Cardiac fibroblast (primary cell): ENCODE measurements around the gene CHI3L2.

Source experiments
- DNase-seq, 2 donors: peaks; one replicate each; pipeline versions ENCODE4 v3.0.0 to v3.0.0-alpha.2; 2010; ENCODE audit warnings: low read depth in 2 of 2
- H3K4me3 ChIP-seq, 2 donors: replicated peaks in 1 of 2; 1 replicate in 1 of 2; 2 replicates in 1 of 2; pipeline ENCODE4 v1.5.1; 2011; ENCODE audit warnings: low read depth in 2 of 2, low read length in 2 of 2, mild to moderate bottlenecking in 2 of 2, moderate library complexity in 1 of 2
- CTCF ChIP-seq: IDR thresholded peaks from one replicate; pipeline ENCODE4 v1.5.1; 2011; ENCODE audit warnings: low read depth, mild to moderate bottlenecking, low read length, inconsistent platforms

Gene CHI3L2

GRCh38 chr1:111208921-111209320 is 18.6 kb upstream of the CHI3L2 start:
- no peak for TF ChIP-seq CTCF
- no peak for DNase-seq

DNA sequence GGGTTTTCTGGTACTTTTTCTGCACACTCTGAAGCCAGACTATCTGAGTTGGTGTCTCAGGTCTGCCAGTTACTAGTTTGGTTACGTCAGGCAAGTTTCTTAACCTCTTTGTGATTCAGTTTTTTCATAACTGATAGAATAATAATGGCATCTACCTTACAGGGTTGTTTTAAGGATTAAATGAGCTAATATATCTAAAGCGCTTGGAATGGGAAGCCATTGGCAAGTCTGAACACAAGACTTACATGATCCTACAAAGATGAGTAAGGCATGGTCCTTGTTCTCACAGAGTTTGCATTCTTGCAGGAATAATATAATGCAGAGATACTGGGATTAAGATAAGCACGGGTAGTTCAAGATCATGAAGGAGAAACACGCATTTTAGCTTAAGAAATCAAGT is 17.9 kb upstream of the CHI3L2 start:
- H3K4me3 ChIP-seq: no peak overlapping the region
- TF ChIP-seq CTCF: no peak
- no peak for DNase-seq

More at GRCh38 chr1:111208921-111209320, 18.6 kb upstream of the CHI3L2 start:
- H3K4me3 ChIP-seq: no peak overlapping the region

GRCh38 chr1:111211921-111212320 is 15.6 kb upstream of the CHI3L2 start:
- no peak for TF ChIP-seq CTCF
- DNase-seq: no peak
- no peak overlapping the region for H3K4me3 ChIP-seq

DNA sequence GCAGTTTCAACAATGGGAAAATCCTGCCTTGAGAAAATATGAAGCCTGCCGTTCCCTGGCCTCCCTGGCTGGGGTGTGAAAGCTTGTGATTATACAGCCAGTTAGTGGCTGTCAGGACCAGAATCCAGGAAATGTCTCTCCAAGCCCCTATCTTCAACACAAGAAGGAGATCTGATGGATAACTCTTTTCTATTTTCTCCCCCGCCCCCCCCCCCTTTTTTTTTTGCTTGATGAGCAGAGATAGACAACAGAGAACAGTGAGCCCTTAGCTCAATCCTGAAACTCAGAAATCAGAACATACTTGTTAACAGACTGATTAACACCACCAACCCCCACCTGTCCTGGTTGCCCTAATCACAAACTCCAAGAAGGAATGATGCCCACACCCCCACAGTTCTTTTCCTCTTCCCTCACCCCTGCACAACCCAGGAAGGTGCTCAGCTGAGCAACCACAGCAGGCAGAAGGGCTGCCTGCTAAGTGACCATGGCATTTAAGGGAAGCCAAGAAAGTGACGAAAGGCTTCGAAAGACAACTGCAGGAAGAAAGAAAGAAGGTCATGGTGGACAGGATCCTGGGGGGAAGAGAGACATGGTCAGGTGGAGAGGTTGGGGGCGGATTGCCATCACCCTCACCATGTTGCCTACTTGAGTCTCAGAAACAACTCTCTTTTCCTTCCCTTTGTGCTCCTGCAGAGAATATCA is 14.7 kb upstream of the CHI3L2 start:
- no peak overlapping the region for H3K4me3 ChIP-seq

GRCh38 chr1:111213412-111213811 is 14.1 kb upstream of the CHI3L2 start:
- no peak overlapping the region for H3K4me3 ChIP-seq
- no peak for TF ChIP-seq CTCF
- no peak for DNase-seq

More for the DNA sequence above, 14.7 kb upstream of the CHI3L2 start:
- TF ChIP-seq CTCF: no peak
- no peak for DNase-seq

DNA sequence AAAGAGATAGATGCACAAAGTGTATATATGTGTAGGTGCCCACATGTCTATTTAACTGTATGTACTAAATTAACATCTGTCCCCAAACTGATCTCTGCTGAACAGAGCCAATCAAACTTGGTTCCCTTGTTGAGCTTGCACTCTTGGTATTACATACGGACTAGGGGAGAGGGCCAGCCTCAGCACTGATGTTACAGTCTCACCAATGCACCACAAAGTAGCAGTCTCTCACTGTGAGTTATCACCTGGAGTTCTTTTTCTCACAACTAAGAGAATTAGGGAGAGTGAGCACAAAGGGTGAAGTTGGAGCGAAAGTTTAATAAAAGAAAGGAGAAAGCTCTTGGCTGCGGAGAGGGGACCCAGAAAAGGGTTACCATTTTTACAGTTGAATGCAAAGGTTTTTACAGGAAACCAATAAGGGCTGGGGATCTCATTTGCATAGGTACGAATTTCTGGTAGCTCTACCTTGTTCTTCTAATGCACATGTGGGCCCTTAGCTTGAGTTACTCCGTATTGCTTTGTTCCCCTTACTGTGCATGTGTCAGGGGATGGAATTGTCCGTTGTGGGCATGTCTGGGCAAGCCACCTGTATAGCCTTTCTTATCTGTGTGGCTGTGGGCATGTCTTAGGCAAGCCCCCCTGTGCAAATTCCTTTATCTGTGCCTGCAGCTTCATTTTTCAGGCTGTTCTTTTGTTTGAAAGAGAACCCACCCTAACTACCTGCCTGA is 13.3 kb upstream of the CHI3L2 start:
- no peak overlapping the region for H3K4me3 ChIP-seq
- DNase-seq: no peak
- TF ChIP-seq CTCF: no peak
